DOHH2 (cell line): Measurements from ENCODE around the gene OAT.

ENCODE experiments used
- H3F3A ChIP-seq: fragments of 200-600 bp; sonication (generic), shearing (Covaris generic); 2 replicates; pipeline ENCODE4 v1.6.0; 2016; ENCODE audit warnings: antibody characterized with exemption, mild to moderate bottlenecking; ENCODE audit not compliant: control insufficient read depth, insufficient read depth
- H3K27ac ChIP-seq: fragments of 200-600 bp; sonication (generic); 2 replicates; pipeline ENCODE4 v1.5.1; 2014; ENCODE audit warnings: low read depth, mild to moderate bottlenecking, low read length, moderate library complexity
- H3K27me3 ChIP-seq: fragments of 200-600 bp; sonication (generic); 2 replicates; pipeline ENCODE4 v1.6.1; 2014; ENCODE audit warnings: mild to moderate bottlenecking, low read length, mixed read lengths; ENCODE audit not compliant: control insufficient read depth
- H3K36me3 ChIP-seq: fragments of 200-600 bp; sonication (generic); 2 replicates; pipeline ENCODE4 v1.6.1; 2014; ENCODE audit warnings: mild to moderate bottlenecking, low read length, moderate library complexity, mixed read lengths; ENCODE audit not compliant: control insufficient read depth
- H3K4me1 ChIP-seq: fragments of 200-600 bp; sonication (generic); 2 replicates; pipeline ENCODE4 v1.6.1; 2014; ENCODE audit warnings: mild to moderate bottlenecking, low read length, mixed read lengths; ENCODE audit not compliant: control insufficient read depth
- H3K4me2 ChIP-seq: fragments of 200-600 bp; sonication (generic); 2 replicates; pipeline ENCODE4 v1.6.0; 2014; ENCODE audit warnings: mild to moderate bottlenecking, low read length, moderate library complexity
- H3K4me3 ChIP-seq: fragments of 200-600 bp; sonication (generic); 2 replicates; pipeline ENCODE4 v1.5.1; 2014; ENCODE audit warnings: mild to moderate bottlenecking, low read length, mixed read lengths
- H3K79me2 ChIP-seq: fragments of 200-600 bp; sonication (generic); 2 replicates; pipeline ENCODE4 v1.6.1; 2014; ENCODE audit warnings: mild to moderate bottlenecking, low read length, mixed read lengths; ENCODE audit not compliant: control insufficient read depth
- H3K9me2 ChIP-seq: fragments of 200-600 bp; sonication (generic); replicated peaks from 2 replicates; pipeline ENCODE4 v1.6.1; 2014; ENCODE audit warnings: mild to moderate bottlenecking, low read length, mixed read lengths; ENCODE audit not compliant: control insufficient read depth
- H3K9me3 ChIP-seq: fragments of 200-600 bp; sonication (generic); 2 replicates; pipeline ENCODE4 v1.6.1; 2014; ENCODE audit warnings: antibody characterized with exemption, low read length, mixed read lengths; ENCODE audit not compliant: control insufficient read depth, insufficient read depth
- H4K20me1 ChIP-seq: fragments of 200-600 bp; sonication (generic); 2 replicates; pipeline ENCODE4 v1.6.0; 2014; ENCODE audit warnings: low read depth, mild to moderate bottlenecking, antibody characterized with exemption, low read length, moderate library complexity; ENCODE audit not compliant: control insufficient read depth, insufficient read depth
- EZH2phosphoT487 ChIP-seq: fragments of 200-600 bp; sonication (generic); IDR thresholded peaks from 2 replicates; pipeline ENCODE4 v1.6.1; 2017; ENCODE audit warnings: borderline replicate concordance, mild to moderate bottlenecking, antibody characterized with exemption, low read length, moderate library complexity, mixed read lengths
- TF ChIP-seq, protein P1 (sequence below): fragments of 200-600 bp; sonication (generic); IDR thresholded peaks from one replicate; pipeline ENCODE4 v1.5.1; 2014; ENCODE audit warnings: antibody characterized with exemption, mild to moderate bottlenecking, low read depth, low read length; ENCODE audit not compliant: poor library complexity, severe bottlenecking

OAT gene

DNA sequence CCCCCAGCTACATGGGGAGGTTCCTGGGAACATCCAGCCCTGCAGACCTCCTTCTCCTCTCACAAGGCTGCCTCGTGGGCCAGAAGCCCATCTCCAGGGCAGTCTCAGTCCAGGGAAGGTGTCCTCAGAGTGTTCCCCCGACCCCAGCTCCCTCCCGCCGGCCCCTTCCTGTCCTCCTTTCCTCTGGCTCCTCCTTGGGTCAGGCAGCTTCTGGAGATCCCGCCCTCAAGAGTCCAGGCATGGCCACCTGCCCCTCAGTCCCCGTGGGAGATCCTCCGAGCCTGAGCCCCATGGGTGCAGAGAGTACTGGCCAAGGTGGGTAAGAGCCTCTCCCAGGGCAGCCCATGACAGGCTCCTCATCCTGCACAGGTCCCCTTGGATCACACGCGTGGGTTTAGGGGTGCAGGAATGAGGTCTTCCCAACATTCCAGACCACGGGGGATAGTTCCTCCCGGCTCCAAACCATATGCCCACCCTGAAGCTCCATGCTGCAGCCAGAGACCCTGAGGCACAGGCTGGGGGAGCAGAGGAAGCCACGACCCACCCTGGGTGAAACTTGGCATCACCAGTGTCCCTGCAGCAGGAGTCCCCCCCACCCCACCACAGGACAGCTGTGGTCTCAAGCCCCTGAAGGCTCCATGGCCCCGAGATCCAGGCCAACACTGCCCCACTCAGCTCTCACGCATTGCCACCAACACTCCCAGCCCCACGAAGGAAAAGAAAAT is 65.5 kb downstream of the OAT start:
- peaks cover 10% of the 10 kb centered on the region; the same call in 1 of the 2 replicates for H3K4me1 ChIP-seq
- H3K27me3 ChIP-seq = no peaks in the 10 kb centered on the region
- no peaks in the 10 kb centered on the region for H3F3A ChIP-seq
- no peak overlapping the region for H3K27ac ChIP-seq
- H3K9me3 ChIP-seq = no peaks in the 10 kb centered on the region
- TF ChIP-seq, protein P1, sequence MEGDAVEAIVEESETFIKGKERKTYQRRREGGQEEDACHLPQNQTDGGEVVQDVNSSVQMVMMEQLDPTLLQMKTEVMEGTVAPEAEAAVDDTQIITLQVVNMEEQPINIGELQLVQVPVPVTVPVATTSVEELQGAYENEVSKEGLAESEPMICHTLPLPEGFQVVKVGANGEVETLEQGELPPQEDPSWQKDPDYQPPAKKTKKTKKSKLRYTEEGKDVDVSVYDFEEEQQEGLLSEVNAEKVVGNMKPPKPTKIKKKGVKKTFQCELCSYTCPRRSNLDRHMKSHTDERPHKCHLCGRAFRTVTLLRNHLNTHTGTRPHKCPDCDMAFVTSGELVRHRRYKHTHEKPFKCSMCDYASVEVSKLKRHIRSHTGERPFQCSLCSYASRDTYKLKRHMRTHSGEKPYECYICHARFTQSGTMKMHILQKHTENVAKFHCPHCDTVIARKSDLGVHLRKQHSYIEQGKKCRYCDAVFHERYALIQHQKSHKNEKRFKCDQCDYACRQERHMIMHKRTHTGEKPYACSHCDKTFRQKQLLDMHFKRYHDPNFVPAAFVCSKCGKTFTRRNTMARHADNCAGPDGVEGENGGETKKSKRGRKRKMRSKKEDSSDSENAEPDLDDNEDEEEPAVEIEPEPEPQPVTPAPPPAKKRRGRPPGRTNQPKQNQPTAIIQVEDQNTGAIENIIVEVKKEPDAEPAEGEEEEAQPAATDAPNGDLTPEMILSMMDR = no peak
- TF ChIP-seq EZH2phosphoT487 = no peak
- no peaks in the 10 kb centered on the region for H3K9me2 ChIP-seq
- H4K20me1 ChIP-seq = no peaks in the 10 kb centered on the region
- no peaks in the 10 kb centered on the region for H3K36me3 ChIP-seq
- H3K4me3 ChIP-seq = no peak overlapping the region
- H3K4me2 ChIP-seq = no peak overlapping the region
- no peaks in the 10 kb centered on the region for H3K79me2 ChIP-seq

DNA sequence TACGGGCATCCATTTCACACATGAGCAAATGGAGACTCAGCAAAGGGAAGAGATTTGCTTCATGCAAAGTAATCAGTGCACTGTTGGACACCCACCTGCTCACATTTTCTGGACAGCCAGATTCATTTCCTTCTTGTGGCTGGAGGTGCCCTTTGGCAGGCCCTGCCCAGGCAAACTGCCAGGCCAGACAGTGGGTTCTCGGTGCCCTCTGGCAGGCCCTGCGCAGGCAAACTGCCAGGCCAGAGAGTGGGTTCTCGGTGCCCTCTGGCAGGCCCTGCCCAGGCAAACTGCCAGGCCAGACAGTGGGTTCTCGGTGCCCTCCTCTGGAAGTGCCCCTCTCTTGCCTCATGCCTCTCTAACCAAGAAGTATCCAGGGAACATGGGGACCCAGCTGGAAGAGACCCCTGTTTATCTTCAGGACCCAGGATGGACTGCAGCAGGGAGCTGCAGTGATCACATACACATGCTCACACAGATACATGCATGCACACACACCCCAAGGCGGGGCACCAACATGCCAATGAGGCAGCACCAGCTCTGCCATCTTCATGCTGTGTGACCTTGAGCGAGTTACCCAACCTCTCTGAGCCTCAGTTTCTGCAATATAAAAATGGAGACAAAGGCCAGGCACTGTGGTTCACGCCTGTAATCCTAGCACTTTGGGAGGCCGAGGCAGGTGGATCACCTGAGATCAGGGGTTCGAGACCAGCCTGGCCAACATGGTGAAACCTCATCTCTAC is 67.1 kb downstream of the OAT start:
- no peak overlapping the region for H3K4me3 ChIP-seq
- no peak overlapping the region for H3K4me2 ChIP-seq
- H3K79me2 ChIP-seq = no peaks in the 10 kb centered on the region
- no peaks in the 10 kb centered on the region for H3K27me3 ChIP-seq
- H3K36me3 ChIP-seq = no peaks in the 10 kb centered on the region
- H3K9me3 ChIP-seq = no peaks in the 10 kb centered on the region
- TF ChIP-seq EZH2phosphoT487 = no peak
- TF ChIP-seq, protein P1 = no peak
- no peaks in the 10 kb centered on the region for H4K20me1 ChIP-seq
- no peaks in the 10 kb centered on the region for H3K9me2 ChIP-seq
- H3F3A ChIP-seq = no peaks in the 10 kb centered on the region
- peaks cover 10% of the 10 kb centered on the region; the same call in 1 of the 2 replicates for H3K4me1 ChIP-seq
- no peak overlapping the region for H3K27ac ChIP-seq

DNA sequence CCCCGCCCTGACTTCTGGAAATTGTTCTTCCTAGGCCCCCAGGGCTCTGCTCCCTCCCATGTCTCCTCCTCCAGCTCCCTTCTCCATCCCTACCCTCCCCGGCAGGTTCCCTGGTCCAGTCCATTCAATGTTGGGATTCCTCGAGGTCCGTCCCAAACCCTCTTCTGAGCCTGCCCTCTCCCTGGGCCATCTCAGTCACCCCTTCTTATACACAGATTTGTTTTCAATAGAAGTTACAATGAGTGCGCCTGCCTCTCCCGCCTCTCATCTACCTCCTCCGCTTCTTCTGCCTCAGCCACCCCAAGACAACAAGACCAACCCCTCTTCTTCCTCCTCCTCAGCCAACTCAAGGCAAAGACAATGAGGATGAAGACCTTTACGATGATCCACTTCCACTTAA is 67.9 kb downstream of the OAT start:
- Histone ChIP-seq H4K20me1 (no peaks in the 10 kb centered on the region), H3K4me3 (no peak overlapping the region), H3K4me1 (peaks cover 10% of the 10 kb centered on the region; the same call in 1 of the 2 replicates), H3F3A (no peaks in the 10 kb centered on the region), H3K9me2 (no peaks in the 10 kb centered on the region), H3K4me2 (no peak overlapping the region), H3K27ac (no peak overlapping the region), H3K9me3 (no peaks in the 10 kb centered on the region), H3K36me3 (no peaks in the 10 kb centered on the region), H3K79me2 (no peaks in the 10 kb centered on the region), H3K27me3 (no peaks in the 10 kb centered on the region)
- no peak for TF ChIP-seq EZH2phosphoT487
- TF ChIP-seq, protein P1 = no peak
